PC-9 (cell line): Measurements from ENCODE around the gene RASGRP2.

ENCODE experiments used
- CTCF ChIP-seq: fragments of 200-600 bp; sonication (generic); conservative IDR thresholded peaks from 2 replicates; pipeline ENCODE4 v1.6.1; 2017; ENCODE audit warnings: mixed run types, antibody characterized with exemption, mild to moderate bottlenecking, moderate library complexity
- EZH2 ChIP-seq: fragments of 200-600 bp; sonication (generic); IDR thresholded peaks from 2 replicates; pipeline ENCODE4 v1.8.0; 2017; ENCODE audit warnings: antibody characterized with exemption, low read depth

- TF ChIP-seq CTCF (no peak), EZH2 (no peak)
Measured at GRCh38 chr11:64687643-64688533, 56.1 kb downstream of the RASGRP2 start.
